Measurements from ENCODE around the gene SLC7A6. TPM values are rescaled to one million over a fixed set of nuclear protein-coding genes. Genes with fewer than 3 reads are reported as not detected.

SLC7A6 gene
- total and polyA plus RNA-seq, 9 donors: 3.1 to 14.4 (median 9.0) TPM

DNA sequence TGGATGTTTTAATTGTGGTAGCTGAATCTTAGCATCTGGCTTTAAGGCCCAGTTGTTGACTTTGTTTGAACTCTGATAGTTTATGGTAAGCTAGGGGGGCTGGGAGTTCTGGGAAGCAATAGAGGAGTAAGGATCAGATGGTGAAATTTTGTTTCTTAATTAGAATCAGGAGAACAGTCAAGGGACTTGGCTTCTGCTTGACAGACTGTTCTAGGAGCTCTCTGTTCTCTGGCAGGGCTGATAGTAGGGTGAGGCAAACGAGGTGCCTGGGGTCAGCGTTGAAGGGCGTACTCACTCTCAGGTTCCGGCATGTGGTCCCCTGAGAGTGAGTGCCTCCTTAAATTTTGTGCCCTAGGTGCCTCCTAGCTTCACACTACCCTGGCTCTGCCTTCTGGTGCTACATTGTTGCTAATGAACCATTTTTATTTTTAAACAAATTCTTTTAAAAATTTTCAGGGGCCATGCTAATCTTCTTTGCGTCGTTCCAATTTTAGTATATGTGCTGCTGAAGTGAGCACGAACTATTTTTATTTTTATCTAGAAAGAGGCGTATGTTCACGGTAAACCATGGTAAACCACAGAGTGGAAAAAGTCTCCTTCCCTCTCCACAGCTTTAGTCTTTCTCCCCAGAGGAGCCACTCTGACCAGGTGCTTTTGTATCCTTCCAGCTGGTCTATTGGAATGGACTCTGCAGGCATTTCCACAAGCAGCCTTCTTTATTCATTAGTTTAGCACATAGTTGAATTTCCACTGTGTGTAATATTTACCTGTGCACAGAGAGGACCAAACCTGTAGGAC is 19.7 kb downstream of the SLC7A6 start:
- no peak overlapping the region for H3K27ac ChIP-seq
- TF ChIP-seq, protein P1, sequence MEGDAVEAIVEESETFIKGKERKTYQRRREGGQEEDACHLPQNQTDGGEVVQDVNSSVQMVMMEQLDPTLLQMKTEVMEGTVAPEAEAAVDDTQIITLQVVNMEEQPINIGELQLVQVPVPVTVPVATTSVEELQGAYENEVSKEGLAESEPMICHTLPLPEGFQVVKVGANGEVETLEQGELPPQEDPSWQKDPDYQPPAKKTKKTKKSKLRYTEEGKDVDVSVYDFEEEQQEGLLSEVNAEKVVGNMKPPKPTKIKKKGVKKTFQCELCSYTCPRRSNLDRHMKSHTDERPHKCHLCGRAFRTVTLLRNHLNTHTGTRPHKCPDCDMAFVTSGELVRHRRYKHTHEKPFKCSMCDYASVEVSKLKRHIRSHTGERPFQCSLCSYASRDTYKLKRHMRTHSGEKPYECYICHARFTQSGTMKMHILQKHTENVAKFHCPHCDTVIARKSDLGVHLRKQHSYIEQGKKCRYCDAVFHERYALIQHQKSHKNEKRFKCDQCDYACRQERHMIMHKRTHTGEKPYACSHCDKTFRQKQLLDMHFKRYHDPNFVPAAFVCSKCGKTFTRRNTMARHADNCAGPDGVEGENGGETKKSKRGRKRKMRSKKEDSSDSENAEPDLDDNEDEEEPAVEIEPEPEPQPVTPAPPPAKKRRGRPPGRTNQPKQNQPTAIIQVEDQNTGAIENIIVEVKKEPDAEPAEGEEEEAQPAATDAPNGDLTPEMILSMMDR (IDR thresholded peaks at IDR 0.05): no peak
- TF ChIP-seq EP300 (IDR thresholded peaks at IDR 0.05): no peak
- TF ChIP-seq POLR2A (IDR thresholded peaks at IDR 0.05): no peak
- H3K9me3 ChIP-seq: no peaks in the 10 kb centered on the region
- H3K4me1 ChIP-seq (ENCODE audit: insufficient read depth): no peaks in the 10 kb centered on the region
- no peak overlapping the region for H3K4me3 ChIP-seq
- H3K27me3 ChIP-seq: no peaks in the 10 kb centered on the region
- 59 to 67% (median 67%) methylated on average over 9 of the region's 9 CpGs for WGBS, 3 donors
- H3K36me3 ChIP-seq: no peaks in the 10 kb centered on the region
- intact Hi-C loops (cut with DNase I): no loop called here
- DNase-seq: no peak

GRCh38 chr16:68284847-68285246 is 20.5 kb downstream of the SLC7A6 start:
- Histone ChIP-seq H3K27ac (no peak overlapping the region), H3K27me3 (no peaks in the 10 kb centered on the region), H3K36me3 (no peaks in the 10 kb centered on the region), H3K4me3 (no peak overlapping the region), H3K4me1 (ENCODE audit: insufficient read depth) (no peaks in the 10 kb centered on the region), H3K9me3 (no peaks in the 10 kb centered on the region)
- intact Hi-C loops (cut with DNase I): no loop called here
- DNase-seq: no peak
- WGBS, 3 donors: 74 to 80% (median 79%) methylated on average over 5 of the region's 5 CpGs
- TF ChIP-seq, protein P1 (IDR thresholded peaks at IDR 0.05): no peak
- TF ChIP-seq POLR2A (IDR thresholded peaks at IDR 0.05) (no peak), EP300 (IDR thresholded peaks at IDR 0.05) (no peak)

DNA sequence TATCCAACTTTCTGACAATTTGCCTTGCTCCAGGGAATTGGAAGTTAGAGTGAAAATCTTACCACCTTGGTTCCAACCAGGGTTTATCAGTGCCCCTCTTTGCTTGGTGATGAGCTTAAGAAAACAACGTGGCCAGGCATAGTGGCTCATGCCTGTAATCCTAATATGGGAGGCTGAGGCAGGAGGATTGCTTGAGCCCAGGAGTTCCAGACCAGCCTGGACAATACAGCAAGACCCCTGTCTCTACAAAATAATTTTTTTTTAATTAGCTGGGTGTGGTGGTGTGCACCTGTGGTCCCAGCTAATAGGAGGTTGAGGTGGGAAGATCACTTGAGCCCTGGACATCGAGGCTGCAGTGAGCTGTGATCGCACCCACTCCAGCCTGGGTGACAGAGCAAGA is 21.4 kb downstream of the SLC7A6 start:
- TF ChIP-seq POLR2A (IDR thresholded peaks at IDR 0.05): no peak
- TF ChIP-seq, protein P1 (IDR thresholded peaks at IDR 0.05): no peak
- TF ChIP-seq EP300 (IDR thresholded peaks at IDR 0.05): no peak
- Histone ChIP-seq H3K9me3 (no peaks in the 10 kb centered on the region), H3K27me3 (no peaks in the 10 kb centered on the region), H3K36me3 (no peaks in the 10 kb centered on the region), H3K4me1 (ENCODE audit: insufficient read depth) (no peaks in the 10 kb centered on the region), H3K4me3 (no peak overlapping the region), H3K27ac (no peak overlapping the region)
- intact Hi-C loops (cut with DNase I): no loop called here
- WGBS, 3 donors: 93 to 99% (median 94%) methylated on average over 3 of the region's 3 CpGs
- DNase-seq: no peak

- Histone ChIP-seq H3K9me3 (no peaks in the 10 kb centered on the region), H3K36me3 (no peaks in the 10 kb centered on the region)
- WGBS, 3 donors: 80 to 85% (median 82%) methylated on average over 12 of the region's 12 CpGs
Measured at GRCh38 chr16:68286153-68287074, 22.1 kb downstream of the SLC7A6 start.

More at GRCh38 chr16:68286153-68287074, 22.1 kb downstream of the SLC7A6 start:
- DNase-seq: no peak
- Histone ChIP-seq H3K27ac (no peak overlapping the region), H3K4me1 (ENCODE audit: insufficient read depth) (no peaks in the 10 kb centered on the region), H3K4me3 (no peak overlapping the region), H3K27me3 (no peaks in the 10 kb centered on the region)
- TF ChIP-seq EP300 (IDR thresholded peaks at IDR 0.05) (no peak), POLR2A (IDR thresholded peaks at IDR 0.05) (no peak)
- TF ChIP-seq, protein P1 (IDR thresholded peaks at IDR 0.05): no peak
- intact Hi-C loops (cut with DNase I): no loop called here
